Measurements from ENCODE around the gene TMEM178B.

GRCh38 chr7:141478845-141479244, 405.0 kb downstream of the TMEM178B start:
- TF ChIP-seq YY1 (IDR thresholded peaks at IDR 0.05; ENCODE audit: insufficient read depth, insufficient read length), result no peak
- no peak for TF ChIP-seq ZNF274 (IDR thresholded peaks at IDR 0.05; ENCODE audit: low read depth, low read length)

Measured in NT2/D1 (cell line).